Tibial nerve (tissue), 4 donors: ENCODE results near the gene NFIB. TPM values are rescaled to one million over a fixed set of nuclear protein-coding genes. Genes with fewer than 3 reads are reported as not detected.

Experiments used
- DNase-seq, 2 donors: peaks; one replicate each; pipeline ENCODE4 v3.0.0-alpha.2; 2019; ENCODE audit warnings: low spot score in 2 of 2
- H3K27ac ChIP-seq, 4 donors: fragments of 200-600 bp; sonication (generic) in 3 of 4; one replicate each; pipeline ENCODE4 v1.5.1; 2017 to 2019; ENCODE audit warnings: mild to moderate bottlenecking in 1 of 4
- H3K27me3 ChIP-seq, 2 donors: fragments of 200-600 bp; sonication (generic) in 1 of 2; one replicate each; pipeline versions ENCODE4 v1.5.1 to v1.6.0; 2017 to 2019
- H3K36me3 ChIP-seq, 3 donors: fragments of 200-600 bp; sonication (generic); one replicate each; pipeline ENCODE4 v1.5.1; 2018 to 2019
- H3K4me1 ChIP-seq, 4 donors: fragments of 200-600 bp; sonication (generic) in 3 of 4; one replicate each; pipeline ENCODE4 v1.5.1; 2017 to 2019
- H3K4me3 ChIP-seq, 4 donors: fragments of 200-600 bp; sonication (generic) in 3 of 4; one replicate each; pipeline ENCODE4 v1.5.1; 2017 to 2019; ENCODE audit warnings: mild to moderate bottlenecking in 1 of 4, moderate library complexity in 1 of 4
- H3K9me3 ChIP-seq, 4 donors: fragments of 200-600 bp; sonication (generic) in 3 of 4; one replicate each; pipeline ENCODE4 v1.5.1; 2017 to 2019
- EP300 ChIP-seq, 2 donors: sonication (generic); formaldehyde crosslinking; IDR thresholded peaks; one replicate each; pipeline ENCODE4 v1.6.1; 2017; ENCODE audit warnings: antibody characterized with exemption in 2 of 2, mild to moderate bottlenecking in 1 of 2
- POLR2A ChIP-seq, 2 donors: fragments of 450-650 bp; IDR thresholded peaks; one replicate each; pipeline ENCODE4 v1.6.1; 2017; ENCODE audit warnings: antibody characterized with exemption in 2 of 2, mild to moderate bottlenecking in 2 of 2, moderate library complexity in 2 of 2
- WGBS, 2 donors: methylation state at CpG; one replicate each; pipeline ENCODE4 v1.1.5; 2018; 5-methylcytosine and 5-hydroxymethylcytosine counted together
- total RNA-seq, 4 donors: library from RNA; depleted of rRNA; stranded (reverse); fragments of >200 nt; gene quantifications; one replicate each; pipeline ENCODE4 v1.1.0, GENCODE V29; 2016
- TF ChIP-seq, protein P1 (sequence below), 5 experiments: fragments of 200-600 bp in 3 of 5; fragments of 450-650 bp in 2 of 5; sonication (generic) in 3 of 5; IDR thresholded peaks; one replicate each; pipeline ENCODE4 v1.5.1; 2016 to 2019; ENCODE audit warnings: antibody characterized with exemption in 5 of 5, mild to moderate bottlenecking in 3 of 5, moderate library complexity in 2 of 5

NFIB gene
- total RNA-seq, 4 donors from 2014 or later, result 52.1 to 125 (median 78.1) TPM

DNA sequence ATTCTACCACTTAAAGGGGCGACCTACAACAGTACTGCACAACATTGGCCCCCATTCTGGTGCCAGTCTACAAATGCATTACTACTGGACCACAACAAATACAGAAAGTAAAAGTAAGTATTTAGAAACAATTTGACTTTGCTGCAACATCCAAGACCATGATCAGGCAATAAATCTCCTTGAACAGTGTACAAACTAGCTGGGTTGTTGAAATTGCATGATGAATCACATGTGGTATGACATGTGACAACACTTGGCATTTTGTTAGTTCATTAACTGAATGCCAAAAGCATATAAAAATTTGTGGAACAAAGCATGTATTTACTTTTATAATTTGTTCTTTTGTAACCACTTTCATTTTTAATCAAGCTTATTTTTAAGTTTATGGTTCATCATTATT lies 270.5 kb downstream of the NFIB start:
- Histone ChIP-seq H3K4me3 (no peak overlapping the region), H3K36me3 (no peaks in the 10 kb centered on the region), H3K4me1 (peaks cover 0 to 4% (median 0%) of the 10 kb centered on the region in 4 donors), H3K27ac (no peak overlapping the region), H3K9me3 (no peaks in the 10 kb centered on the region), H3K27me3 (no peaks in the 10 kb centered on the region)
- WGBS, 2 donors, result 75 to 85% methylated on average over 1 of the region's 1 CpG
- TF ChIP-seq, protein P1, sequence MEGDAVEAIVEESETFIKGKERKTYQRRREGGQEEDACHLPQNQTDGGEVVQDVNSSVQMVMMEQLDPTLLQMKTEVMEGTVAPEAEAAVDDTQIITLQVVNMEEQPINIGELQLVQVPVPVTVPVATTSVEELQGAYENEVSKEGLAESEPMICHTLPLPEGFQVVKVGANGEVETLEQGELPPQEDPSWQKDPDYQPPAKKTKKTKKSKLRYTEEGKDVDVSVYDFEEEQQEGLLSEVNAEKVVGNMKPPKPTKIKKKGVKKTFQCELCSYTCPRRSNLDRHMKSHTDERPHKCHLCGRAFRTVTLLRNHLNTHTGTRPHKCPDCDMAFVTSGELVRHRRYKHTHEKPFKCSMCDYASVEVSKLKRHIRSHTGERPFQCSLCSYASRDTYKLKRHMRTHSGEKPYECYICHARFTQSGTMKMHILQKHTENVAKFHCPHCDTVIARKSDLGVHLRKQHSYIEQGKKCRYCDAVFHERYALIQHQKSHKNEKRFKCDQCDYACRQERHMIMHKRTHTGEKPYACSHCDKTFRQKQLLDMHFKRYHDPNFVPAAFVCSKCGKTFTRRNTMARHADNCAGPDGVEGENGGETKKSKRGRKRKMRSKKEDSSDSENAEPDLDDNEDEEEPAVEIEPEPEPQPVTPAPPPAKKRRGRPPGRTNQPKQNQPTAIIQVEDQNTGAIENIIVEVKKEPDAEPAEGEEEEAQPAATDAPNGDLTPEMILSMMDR (IDR thresholded peaks at IDR 0.05), result no peak
- TF ChIP-seq EP300 (IDR thresholded peaks at IDR 0.05) (no peak), POLR2A (IDR thresholded peaks at IDR 0.05) (no peak)
- DNase-seq, result no peak

DNA sequence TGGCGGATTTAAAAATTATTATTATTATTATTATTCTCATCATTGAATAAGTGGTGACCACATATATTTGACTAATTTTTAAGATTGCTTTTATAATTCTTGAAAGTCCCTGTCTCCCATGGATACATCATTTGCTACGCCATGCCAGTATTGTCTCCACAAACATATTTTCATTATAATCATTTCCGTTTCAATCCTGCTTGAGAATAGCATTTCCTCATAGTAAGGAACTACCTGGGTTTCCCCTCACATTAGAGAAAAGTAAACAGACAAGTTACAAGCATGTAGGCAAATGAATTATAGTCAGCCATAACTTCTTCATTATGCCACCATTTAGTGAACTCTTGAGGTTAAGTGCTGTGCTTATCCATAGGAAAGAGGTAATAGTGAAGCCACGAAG lies 276.6 kb downstream of the NFIB start:
- Histone ChIP-seq H3K4me1 (no peaks in the 10 kb centered on the region), H3K9me3 (no peaks in the 10 kb centered on the region), H3K27me3 (no peaks in the 10 kb centered on the region), H3K27ac (no peak overlapping the region), H3K36me3 (no peaks in the 10 kb centered on the region), H3K4me3 (no peak overlapping the region)
- DNase-seq, result no peak
- no peak for TF ChIP-seq POLR2A (IDR thresholded peaks at IDR 0.05)
- TF ChIP-seq, protein P1 (IDR thresholded peaks at IDR 0.05), result no peak
- TF ChIP-seq EP300 (IDR thresholded peaks at IDR 0.05), result no peak
- WGBS, 2 donors, result 89 to 90% methylated on average over 4 of the region's 4 CpGs

DNA sequence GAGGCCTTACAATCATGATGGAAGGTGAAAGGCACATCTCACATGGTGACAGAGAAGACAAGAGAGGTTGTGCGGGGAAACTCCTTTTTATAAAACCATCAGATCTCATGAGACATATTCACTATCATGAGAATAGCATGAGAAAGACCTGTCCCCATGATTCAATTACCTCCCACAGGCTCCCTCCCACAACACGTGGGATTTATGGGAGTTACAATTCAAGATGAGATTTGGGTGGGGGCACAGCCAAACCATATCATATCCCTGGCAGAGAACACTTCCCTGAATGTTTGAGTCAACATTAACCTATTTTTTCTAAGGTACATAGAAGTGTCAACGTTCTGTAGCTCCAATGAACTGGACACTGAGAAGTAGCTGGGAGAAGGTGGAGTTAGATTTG lies 280.9 kb downstream of the NFIB start:
- H3K27me3 ChIP-seq, result no peaks in the 10 kb centered on the region
- H3K9me3 ChIP-seq, result no peaks in the 10 kb centered on the region
- WGBS, 2 donors, result 83 to 90% methylated on average over 3 of the region's 3 CpGs
- H3K4me3 ChIP-seq, result no peak overlapping the region
- H3K27ac ChIP-seq, result no peak overlapping the region
- H3K36me3 ChIP-seq, result no peaks in the 10 kb centered on the region
- no peak for TF ChIP-seq POLR2A (IDR thresholded peaks at IDR 0.05)
- TF ChIP-seq, protein P1 (IDR thresholded peaks at IDR 0.05), result no peak
- no peak for TF ChIP-seq EP300 (IDR thresholded peaks at IDR 0.05)
- peaks cover 0 to 34% (median 7%) of the 10 kb centered on the region in 4 donors for H3K4me1 ChIP-seq
- no peak for DNase-seq
